CD14-positive monocyte (primary cell): ENCODE measurements around the gene CMTM2. TPM values are rescaled to one million over a fixed set of nuclear protein-coding genes. Genes with fewer than 3 reads are reported as not detected.
A peak's percentile ranks its signal among the peaks of the same experiment; 100 is the strongest.

ENCODE experiments used
- DNase-seq, 3 donors: peaks; one replicate each; pipeline ENCODE4 v3.0.0-alpha.2; 2011 to 2022
- H2AFZ ChIP-seq: 2 replicates; pipeline ENCODE4 v1.6.0; 2012; ENCODE audit warnings: mild to moderate bottlenecking, low read depth, low read length, inconsistent platforms; ENCODE audit not compliant: insufficient read depth, poor library complexity, severe bottlenecking
- H3K27ac ChIP-seq, 2 donors: 1 replicate in 1 of 2; 2 replicates in 1 of 2; pipeline ENCODE4 v1.5.1; 2012 to 2013; ENCODE audit warnings: low read length in 2 of 2, control low read depth in 1 of 2, inconsistent platforms in 1 of 2, low read depth in 1 of 2, mild to moderate bottlenecking in 1 of 2
- H3K27me3 ChIP-seq, 2 donors: one replicate each; pipeline versions ENCODE4 v1.6.0 to v1.6.1; 2011 to 2013; ENCODE audit warnings: low read length in 2 of 2; ENCODE audit not compliant: control insufficient read depth in 2 of 2, insufficient read depth in 2 of 2
- H3K36me3 ChIP-seq, 2 donors: replicated peaks in 1 of 2; 1 replicate in 1 of 2; 2 replicates in 1 of 2; pipeline versions ENCODE4 v1.5.1 to v1.6.1; 2012 to 2013; ENCODE audit warnings: low read length in 2 of 2, control low read depth in 1 of 2, inconsistent platforms in 1 of 2, mild to moderate bottlenecking in 1 of 2; ENCODE audit not compliant: insufficient read depth in 2 of 2, control insufficient read depth in 1 of 2
- H3K4me1 ChIP-seq, 2 donors: 1 replicate in 1 of 2; 2 replicates in 1 of 2; pipeline versions ENCODE4 v1.5.1 to v1.6.1; 2012 to 2013; ENCODE audit warnings: low read length in 2 of 2, control low read depth in 1 of 2, inconsistent platforms in 1 of 2, mild to moderate bottlenecking in 1 of 2, moderate library complexity in 1 of 2; ENCODE audit not compliant: insufficient read depth in 2 of 2, control insufficient read depth in 1 of 2
- H3K4me2 ChIP-seq: replicated peaks from 2 replicates; pipeline ENCODE3; 2012; ENCODE audit warnings: low read length, moderate library complexity, mild to moderate bottlenecking; ENCODE audit not compliant: poor library complexity, severe bottlenecking; ENCODE audit errors: extremely low read depth
- H3K4me3 ChIP-seq, 3 experiments: fragments of 200-600 bp in 1 of 3; sonication (generic) in 1 of 3; replicated peaks in 1 of 3; 1 replicate in 2 of 3; 2 replicates in 1 of 3; pipeline ENCODE4 v1.5.1; 2011 to 2013; ENCODE audit warnings: low read length in 3 of 3, mild to moderate bottlenecking in 3 of 3, control low read depth in 2 of 3, low read depth in 2 of 3, inconsistent platforms in 1 of 3, moderate library complexity in 1 of 3
- H3K79me2 ChIP-seq: 2 replicates; pipeline ENCODE4 v1.6.0; 2012; ENCODE audit warnings: mild to moderate bottlenecking, control low read depth, inconsistent platforms, low read length, moderate library complexity; ENCODE audit not compliant: insufficient read depth
- H3K9ac ChIP-seq: 2 replicates; pipeline ENCODE4 v1.6.0; 2017; ENCODE audit warnings: low read length, mild to moderate bottlenecking; ENCODE audit not compliant: insufficient read depth, poor library complexity, severe bottlenecking
- H3K9me3 ChIP-seq, 2 donors: replicated peaks in 1 of 2; 1 replicate in 1 of 2; 2 replicates in 1 of 2; pipeline versions ENCODE4 v1.5.1 to v1.6.1; 2012 to 2013; ENCODE audit warnings: low read length in 2 of 2, control low read depth in 1 of 2; ENCODE audit not compliant: control insufficient read depth in 1 of 2, insufficient read depth in 1 of 2
- H4K20me1 ChIP-seq: 2 replicates; pipeline ENCODE4 v1.6.0; 2012; ENCODE audit warnings: mild to moderate bottlenecking, low read length, control low read depth, moderate library complexity; ENCODE audit not compliant: insufficient read depth
- H3K27ac Mint-ChIP-seq, 7 donors: one replicate each; pipeline ENCODE4 v1.8.0; 2020; ENCODE audit warnings: mild to moderate bottlenecking in 7 of 7, mixed read lengths in 7 of 7, moderate library complexity in 6 of 7, inconsistent platforms in 2 of 7
- H3K27me3 Mint-ChIP-seq, 3 donors: one replicate each; pipeline ENCODE4 v1.8.0; 2021 to 2022; ENCODE audit warnings: low read depth in 3 of 3, mild to moderate bottlenecking in 3 of 3, mixed read lengths in 3 of 3, moderate library complexity in 3 of 3, inconsistent platforms in 1 of 3
- H3K36me3 Mint-ChIP-seq, 2 donors: one replicate each; pipeline ENCODE4 v1.8.0; 2020; ENCODE audit warnings: mixed read lengths in 2 of 2, inconsistent platforms in 1 of 2, mild to moderate bottlenecking in 1 of 2
- H3K4me1 Mint-ChIP-seq: one replicate; pipeline ENCODE4 v1.8.0; 2020; ENCODE audit warnings: mild to moderate bottlenecking, mixed read lengths
- H3K4me3 Mint-ChIP-seq, 2 donors: one replicate each; pipeline ENCODE4 v1.8.0; 2020; ENCODE audit warnings: mild to moderate bottlenecking in 2 of 2, mixed read lengths in 2 of 2, moderate library complexity in 1 of 2
- H3K9me3 Mint-ChIP-seq, 7 donors: one replicate each; pipeline ENCODE4 v1.8.0; 2020 to 2022; ENCODE audit warnings: mixed read lengths in 7 of 7, mild to moderate bottlenecking in 6 of 7, moderate library complexity in 6 of 7, inconsistent platforms in 2 of 7
- WGBS: methylation state at CpG from one replicate; pipeline ENCODE4 v1.1.5; 2013; ENCODE audit warnings: missing lambda C conversion rate; ENCODE audit not compliant: insufficient coverage; 5-methylcytosine and 5-hydroxymethylcytosine counted together
- intact Hi-C, 2 donors: fragments of 100-400 bp; cut with micrococcal nuclease; formaldehyde crosslinking; loops; one replicate each; pipeline versions ENCODE4 v1.15.0 to v1.15.1; 2023
- polyA plus RNA-seq, 3 donors: library from polyadenylated mRNA; depleted of rRNA in 1 of 3; unstranded in 2 of 3; stranded (reverse) in 1 of 3; fragments of 300-500 nt in 2 of 3; fragments of >200 nt in 1 of 3; fragmentation: Illumina TruSeq in 2 of 3; gene quantifications; 1 replicate in 2 of 3; 2 replicates in 1 of 3; pipeline ENCODE4 v1.2.3, GENCODE V29; 2012 to 2021
- TF ChIP-seq, protein P1 (sequence below): fragments of 200-600 bp; IDR thresholded peaks from one replicate; pipeline ENCODE4 v1.8.0; 2022; ENCODE audit warnings: antibody characterized with exemption, mild to moderate bottlenecking

Gene CMTM2
- polyA plus RNA-seq, 3 donors, result 11.0 to 41.6 (median 39.1) TPM

GRCh38 chr16:66616169-66616568, 36.9 kb downstream of the CMTM2 start:
- Histone ChIP-seq H3K4me3 (no peak overlapping the region), H2AFZ (no peak overlapping the region), H3K27ac (peak overlapping the region; percentile 41 to 66), H3K9ac (no peak overlapping the region), H3K9me3 (no peaks in the 10 kb centered on the region), H3K79me2 (peaks cover 4% of the 10 kb centered on the region), H3K4me1 (peaks cover 15 to 16% of the 10 kb centered on the region in 2 donors), H4K20me1 (peaks cover 54% of the 10 kb centered on the region), H3K27me3 (no peaks in the 10 kb centered on the region), H3K36me3 (peaks cover 45 to 86% of the 10 kb centered on the region in 2 donors), H3K4me2 (no peak overlapping the region)
- H3K27me3 Mint-ChIP-seq, result no peaks in the 10 kb centered on the region
- H3K36me3 Mint-ChIP-seq, result peaks cover 57 to 86% of the 10 kb centered on the region in 2 donors
- intact Hi-C loops, result no loop called here
- H3K9me3 Mint-ChIP-seq, result peaks cover 0 to 2% (median 0%) of the 10 kb centered on the region in 7 donors
- TF ChIP-seq, protein P1, sequence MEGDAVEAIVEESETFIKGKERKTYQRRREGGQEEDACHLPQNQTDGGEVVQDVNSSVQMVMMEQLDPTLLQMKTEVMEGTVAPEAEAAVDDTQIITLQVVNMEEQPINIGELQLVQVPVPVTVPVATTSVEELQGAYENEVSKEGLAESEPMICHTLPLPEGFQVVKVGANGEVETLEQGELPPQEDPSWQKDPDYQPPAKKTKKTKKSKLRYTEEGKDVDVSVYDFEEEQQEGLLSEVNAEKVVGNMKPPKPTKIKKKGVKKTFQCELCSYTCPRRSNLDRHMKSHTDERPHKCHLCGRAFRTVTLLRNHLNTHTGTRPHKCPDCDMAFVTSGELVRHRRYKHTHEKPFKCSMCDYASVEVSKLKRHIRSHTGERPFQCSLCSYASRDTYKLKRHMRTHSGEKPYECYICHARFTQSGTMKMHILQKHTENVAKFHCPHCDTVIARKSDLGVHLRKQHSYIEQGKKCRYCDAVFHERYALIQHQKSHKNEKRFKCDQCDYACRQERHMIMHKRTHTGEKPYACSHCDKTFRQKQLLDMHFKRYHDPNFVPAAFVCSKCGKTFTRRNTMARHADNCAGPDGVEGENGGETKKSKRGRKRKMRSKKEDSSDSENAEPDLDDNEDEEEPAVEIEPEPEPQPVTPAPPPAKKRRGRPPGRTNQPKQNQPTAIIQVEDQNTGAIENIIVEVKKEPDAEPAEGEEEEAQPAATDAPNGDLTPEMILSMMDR, result no peak
- no peak overlapping the region for H3K4me3 Mint-ChIP-seq
- WGBS, result 40% methylated on average over 1 of the region's 4 CpGs
- DNase-seq, result no peak
- peak overlapping the region in 4 of 7 donors; percentile 23 to 75 (median 42) for H3K27ac Mint-ChIP-seq
- H3K4me1 Mint-ChIP-seq, result peaks cover 30% of the 10 kb centered on the region

DNA sequence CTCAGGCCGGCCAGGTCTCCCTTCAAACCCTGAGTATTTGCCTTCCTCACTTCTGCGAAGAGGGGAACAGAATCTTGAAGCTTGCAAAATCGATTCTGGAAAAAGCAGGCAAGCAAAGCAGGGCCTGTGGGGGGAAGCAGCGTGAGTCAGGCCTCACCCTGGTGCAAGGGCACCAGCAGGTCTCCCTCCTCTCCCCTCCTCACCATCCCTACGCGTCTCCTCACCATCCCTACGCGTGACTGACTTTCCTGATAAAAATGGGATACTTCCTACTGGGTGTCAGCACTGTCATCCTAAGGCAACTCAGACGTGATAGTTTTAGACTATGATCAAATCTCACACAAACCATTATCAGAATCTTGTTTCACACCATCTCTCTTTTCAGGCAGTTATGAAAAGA, 37.3 kb downstream of the CMTM2 start:
- H2AFZ ChIP-seq, result no peak overlapping the region
- no peak overlapping the region for H3K4me2 ChIP-seq
- peak in 1 of 3 donors; percentile 22 for DNase-seq
- no peak overlapping the region for H3K9ac ChIP-seq
- H3K27ac ChIP-seq, result peak overlapping the region; percentile 41 to 66
- H3K9me3 ChIP-seq, result no peaks in the 10 kb centered on the region
- peaks cover 4% of the 10 kb centered on the region for H3K79me2 ChIP-seq
- 81% methylated on average over 3 of the region's 9 CpGs for WGBS
- Mint-ChIP-seq H3K36me3 (peaks cover 57 to 86% of the 10 kb centered on the region in 2 donors), H3K4me3 (no peak overlapping the region), H3K4me1 (peaks cover 30% of the 10 kb centered on the region), H3K9me3 (peaks cover 0 to 2% (median 0%) of the 10 kb centered on the region in 7 donors), H3K27ac (peak overlapping the region in 4 of 7 donors; percentile 23 to 75 (median 42)), H3K27me3 (no peaks in the 10 kb centered on the region)
- no peak overlapping the region for H3K4me3 ChIP-seq
- TF ChIP-seq, protein P1, result no peak
- intact Hi-C loops, result no loop called here
- H3K27me3 ChIP-seq, result no peaks in the 10 kb centered on the region
- H4K20me1 ChIP-seq, result peaks cover 49% of the 10 kb centered on the region
- H3K4me1 ChIP-seq, result peaks cover 15 to 16% of the 10 kb centered on the region in 2 donors
- H3K36me3 ChIP-seq, result peaks cover 44 to 86% of the 10 kb centered on the region in 2 donors
